ENCODE results near the gene FFAR3. TPM values are rescaled to one million over a fixed set of nuclear protein-coding genes. Genes with fewer than 3 reads are reported as not detected.
A peak's percentile ranks its signal among the peaks of the same experiment; 100 is the strongest.
"Not testable (repeated sequence)": the region's sequence is repeated elsewhere in the genome, so short reads cannot be mapped to it uniquely, and the experiment has no call there.

Gene FFAR3
- total and polyA plus RNA-seq, 8 donors, result 0.09 to 1.6 (median 0.30) TPM; not detected in 2

DNA sequence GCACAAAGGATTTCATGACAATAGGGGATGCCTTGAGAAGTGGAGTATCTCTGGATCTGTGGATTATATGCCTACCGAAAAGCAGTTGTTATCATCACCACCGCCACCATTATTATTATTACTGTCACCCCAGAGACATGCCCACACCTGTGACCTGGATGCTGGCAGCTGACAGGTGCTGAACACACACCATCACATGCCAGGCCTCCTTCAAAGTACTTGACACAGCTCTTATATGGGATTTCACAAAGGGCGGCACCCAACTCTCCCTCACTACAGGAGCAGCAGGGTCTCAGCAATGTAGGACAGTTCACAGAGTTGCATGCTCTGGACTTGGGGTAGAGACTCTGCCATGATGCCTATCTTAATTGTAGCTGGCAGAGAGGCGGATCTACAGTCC is 7.0 kb downstream of the FFAR3 start:
- intact Hi-C loops (cut with DNase I), result no loop called here
- peak; percentile 87 for ATAC-seq
- Histone ChIP-seq H3K36me3 (no peaks in the 10 kb centered on the region), H3K4me3 (no peak overlapping the region), H3K9me3 (peaks cover 0 to 6% of the 10 kb centered on the region in 2 donors), H3K4me1 (no peaks in the 10 kb centered on the region), H3K27me3 (peaks cover 0 to 15% of the 10 kb centered on the region in 2 donors), H3K27ac (no peak overlapping the region)
- TF ChIP-seq, protein P1, sequence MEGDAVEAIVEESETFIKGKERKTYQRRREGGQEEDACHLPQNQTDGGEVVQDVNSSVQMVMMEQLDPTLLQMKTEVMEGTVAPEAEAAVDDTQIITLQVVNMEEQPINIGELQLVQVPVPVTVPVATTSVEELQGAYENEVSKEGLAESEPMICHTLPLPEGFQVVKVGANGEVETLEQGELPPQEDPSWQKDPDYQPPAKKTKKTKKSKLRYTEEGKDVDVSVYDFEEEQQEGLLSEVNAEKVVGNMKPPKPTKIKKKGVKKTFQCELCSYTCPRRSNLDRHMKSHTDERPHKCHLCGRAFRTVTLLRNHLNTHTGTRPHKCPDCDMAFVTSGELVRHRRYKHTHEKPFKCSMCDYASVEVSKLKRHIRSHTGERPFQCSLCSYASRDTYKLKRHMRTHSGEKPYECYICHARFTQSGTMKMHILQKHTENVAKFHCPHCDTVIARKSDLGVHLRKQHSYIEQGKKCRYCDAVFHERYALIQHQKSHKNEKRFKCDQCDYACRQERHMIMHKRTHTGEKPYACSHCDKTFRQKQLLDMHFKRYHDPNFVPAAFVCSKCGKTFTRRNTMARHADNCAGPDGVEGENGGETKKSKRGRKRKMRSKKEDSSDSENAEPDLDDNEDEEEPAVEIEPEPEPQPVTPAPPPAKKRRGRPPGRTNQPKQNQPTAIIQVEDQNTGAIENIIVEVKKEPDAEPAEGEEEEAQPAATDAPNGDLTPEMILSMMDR (IDR thresholded peaks at IDR 0.05), result no peak
- DNase-seq, result no peak

DNA sequence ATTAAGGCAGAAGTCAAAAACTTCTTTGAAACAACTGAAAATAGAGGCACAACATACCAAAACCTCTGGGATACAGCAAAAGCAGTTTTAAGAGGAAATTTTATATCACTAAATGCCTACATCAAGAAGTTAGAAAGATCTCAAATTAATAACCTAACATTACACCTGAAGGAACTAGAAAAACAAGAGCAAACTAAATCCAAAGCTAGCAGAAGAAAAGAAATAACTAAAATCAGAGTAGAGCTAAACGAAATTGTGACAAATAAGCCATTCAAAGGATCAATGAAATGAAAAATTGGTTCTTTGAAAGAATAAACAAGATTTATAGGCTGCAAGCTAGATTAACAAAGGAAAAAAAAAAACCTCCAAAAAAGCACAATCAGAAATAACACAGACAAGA is 10.1 kb downstream of the FFAR3 start:
- H3K36me3 ChIP-seq, result no peaks in the 10 kb centered on the region
- no peaks in the 10 kb centered on the region for H3K4me1 ChIP-seq
- peaks cover 0 to 6% of the 10 kb centered on the region in 2 donors for H3K9me3 ChIP-seq
- DNase-seq, result no peak
- intact Hi-C loops (cut with DNase I), result no loop called here
- TF ChIP-seq, protein P1 (IDR thresholded peaks at IDR 0.05), result no peak
- H3K27ac ChIP-seq, result no peak overlapping the region
- ATAC-seq, result no peak
- no peak overlapping the region for H3K4me3 ChIP-seq
- H3K27me3 ChIP-seq, result peaks cover 0 to 4% of the 10 kb centered on the region in 2 donors

DNA sequence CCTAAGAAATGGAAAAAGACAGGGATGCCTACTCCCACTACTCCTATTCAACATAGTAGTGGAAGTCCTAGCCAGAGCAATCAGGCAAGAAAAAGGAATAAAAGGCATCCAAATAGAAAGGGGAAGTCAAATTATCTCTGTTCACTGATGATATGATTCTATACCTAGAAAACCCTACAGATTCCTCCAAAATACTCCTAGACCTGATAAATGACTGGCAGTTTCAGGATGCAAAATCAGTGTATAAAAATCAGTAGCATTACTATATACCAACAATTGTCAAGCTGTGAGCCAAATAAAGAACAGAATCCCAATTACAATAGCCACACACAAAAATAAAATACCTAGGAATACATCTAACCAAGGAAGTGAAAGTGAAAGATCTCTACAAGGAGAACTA is 11.3 kb downstream of the FFAR3 start:
- no peak overlapping the region for H3K4me3 ChIP-seq
- H3K27ac ChIP-seq, result no peak overlapping the region
- peaks cover 0 to 4% of the 10 kb centered on the region in 2 donors for H3K27me3 ChIP-seq
- H3K36me3 ChIP-seq, result no peaks in the 10 kb centered on the region
- intact Hi-C loops (cut with DNase I), result no loop called here
- no peak for DNase-seq
- TF ChIP-seq, protein P1 (IDR thresholded peaks at IDR 0.05), result no peak
- H3K9me3 ChIP-seq, result peaks cover 0 to 6% of the 10 kb centered on the region in 2 donors
- no peak for ATAC-seq
- H3K4me1 ChIP-seq, result no peaks in the 10 kb centered on the region

GRCh38 chr19:35370722-35371121 is 12.5 kb downstream of the FFAR3 start, which contains the start of gene GPR42:
GPR42 (plus strand) TSS chr19:35371068; CDS start chr19:35371360, 292 bp downstream.
- DNase-seq, result no peak

DNA sequence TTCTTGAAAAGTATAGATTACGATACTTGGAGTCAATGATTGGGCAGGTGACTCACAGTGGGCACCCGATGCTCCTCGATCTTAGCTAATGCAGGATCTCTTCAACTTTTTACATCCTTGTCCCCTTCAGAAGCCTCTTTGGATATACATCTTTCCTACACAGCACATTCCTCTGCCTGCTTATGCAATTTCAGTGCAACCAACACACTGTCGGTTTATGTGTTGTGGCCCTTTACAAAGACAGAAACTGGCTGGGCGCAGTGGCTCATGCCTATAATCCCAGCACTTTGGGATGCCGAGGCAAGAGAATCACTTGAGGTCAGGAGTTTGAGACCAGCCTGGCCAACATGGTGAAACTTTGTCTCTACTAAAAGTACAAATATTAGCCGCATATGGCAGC is 15.2 kb downstream of the FFAR3 start:
- Histone ChIP-seq H3K27me3 (no peaks in the 10 kb centered on the region), H3K9me3 (peaks cover 0 to 6% of the 10 kb centered on the region in 2 donors), H3K4me3 (no peak overlapping the region), H3K4me1 (no peaks in the 10 kb centered on the region), H3K27ac (no peak overlapping the region), H3K36me3 (no peaks in the 10 kb centered on the region)
- intact Hi-C loops (cut with DNase I), result no loop called here
- ATAC-seq, result no peak
- TF ChIP-seq, protein P1 (IDR thresholded peaks at IDR 0.05), result no peak
- DNase-seq, result no peak

More at GRCh38 chr19:35370722-35371121, 12.5 kb downstream of the FFAR3 start, which contains the start of gene GPR42:
- Histone ChIP-seq H3K27ac (no peak within 1 kb of the TSS), H3K36me3 (no peaks in the 10 kb centered on the region), H3K4me3 (no peak within 1 kb of the TSS), H3K4me1 (no peaks in the 10 kb centered on the region), H3K9me3 (peaks cover 0 to 6% of the 10 kb centered on the region in 2 donors), H3K27me3 (peaks cover 0 to 4% of the 10 kb centered on the region in 2 donors)
- intact Hi-C loops (cut with DNase I), result no loop called here
- TF ChIP-seq, protein P1 (IDR thresholded peaks at IDR 0.05), result no peak
- no peak for ATAC-seq

GRCh38 chr19:35374031-35374430 is 15.8 kb downstream of the FFAR3 start:
- H3K36me3 ChIP-seq; ATAC-seq; H3K9me3 ChIP-seq; H3K4me1 ChIP-seq; DNase-seq; H3K4me3 ChIP-seq; H3K27ac ChIP-seq; intact Hi-C loops (cut with DNase I); H3K27me3 ChIP-seq: not testable (repeated sequence)
